ENCODE measurements around the gene SP5.

DNA sequence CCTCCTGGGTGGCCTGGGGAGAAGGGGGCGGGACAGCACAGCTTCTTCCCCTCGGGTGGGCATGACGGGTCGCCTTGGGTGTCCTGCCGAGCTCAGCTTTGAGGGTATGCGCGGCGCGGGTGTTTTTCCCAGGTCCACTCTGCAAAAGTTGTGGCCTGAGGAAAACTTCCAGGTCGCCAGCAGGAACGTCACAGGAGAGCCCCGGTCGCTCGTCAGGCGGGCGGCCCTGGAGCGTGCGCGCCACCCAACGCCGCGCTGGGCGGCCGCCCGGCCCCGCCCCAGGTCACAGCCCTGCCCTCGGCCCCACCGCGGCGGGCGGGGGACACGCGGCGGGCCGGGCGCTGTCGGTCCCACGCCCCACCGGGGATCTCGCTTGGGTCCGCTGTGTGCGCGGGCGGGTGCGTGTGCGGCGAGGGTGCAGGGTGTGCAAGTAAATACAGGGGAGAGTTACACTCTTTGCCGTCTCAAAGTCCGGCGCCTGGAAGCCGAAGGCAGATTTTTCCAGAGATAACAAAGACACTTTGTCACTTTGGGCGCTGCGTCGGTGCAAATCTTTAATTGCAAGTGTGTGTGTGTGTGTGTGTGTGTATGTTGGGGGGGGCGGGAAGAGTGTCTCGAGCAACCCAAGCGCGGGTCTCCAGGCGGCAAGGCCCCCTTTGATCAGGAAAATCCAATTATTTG, 616 bp upstream of the SP5 start:
- no peak for TF ChIP-seq TAF1 (conservative IDR thresholded peaks at IDR 0.05)
- TF ChIP-seq, protein P1, sequence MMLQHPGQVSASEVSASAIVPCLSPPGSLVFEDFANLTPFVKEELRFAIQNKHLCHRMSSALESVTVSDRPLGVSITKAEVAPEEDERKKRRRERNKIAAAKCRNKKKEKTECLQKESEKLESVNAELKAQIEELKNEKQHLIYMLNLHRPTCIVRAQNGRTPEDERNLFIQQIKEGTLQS (IDR thresholded peaks at IDR 0.05): no peak
- TF ChIP-seq, protein P2, sequence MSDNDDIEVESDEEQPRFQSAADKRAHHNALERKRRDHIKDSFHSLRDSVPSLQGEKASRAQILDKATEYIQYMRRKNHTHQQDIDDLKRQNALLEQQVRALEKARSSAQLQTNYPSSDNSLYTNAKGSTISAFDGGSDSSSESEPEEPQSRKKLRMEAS (IDR thresholded peaks at IDR 0.05): no peak
- TF ChIP-seq, protein P3, sequence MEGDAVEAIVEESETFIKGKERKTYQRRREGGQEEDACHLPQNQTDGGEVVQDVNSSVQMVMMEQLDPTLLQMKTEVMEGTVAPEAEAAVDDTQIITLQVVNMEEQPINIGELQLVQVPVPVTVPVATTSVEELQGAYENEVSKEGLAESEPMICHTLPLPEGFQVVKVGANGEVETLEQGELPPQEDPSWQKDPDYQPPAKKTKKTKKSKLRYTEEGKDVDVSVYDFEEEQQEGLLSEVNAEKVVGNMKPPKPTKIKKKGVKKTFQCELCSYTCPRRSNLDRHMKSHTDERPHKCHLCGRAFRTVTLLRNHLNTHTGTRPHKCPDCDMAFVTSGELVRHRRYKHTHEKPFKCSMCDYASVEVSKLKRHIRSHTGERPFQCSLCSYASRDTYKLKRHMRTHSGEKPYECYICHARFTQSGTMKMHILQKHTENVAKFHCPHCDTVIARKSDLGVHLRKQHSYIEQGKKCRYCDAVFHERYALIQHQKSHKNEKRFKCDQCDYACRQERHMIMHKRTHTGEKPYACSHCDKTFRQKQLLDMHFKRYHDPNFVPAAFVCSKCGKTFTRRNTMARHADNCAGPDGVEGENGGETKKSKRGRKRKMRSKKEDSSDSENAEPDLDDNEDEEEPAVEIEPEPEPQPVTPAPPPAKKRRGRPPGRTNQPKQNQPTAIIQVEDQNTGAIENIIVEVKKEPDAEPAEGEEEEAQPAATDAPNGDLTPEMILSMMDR (IDR thresholded peaks at IDR 0.05; ENCODE audit: low read depth, low read length, missing input control): no peak
- TF ChIP-seq, protein P4, sequence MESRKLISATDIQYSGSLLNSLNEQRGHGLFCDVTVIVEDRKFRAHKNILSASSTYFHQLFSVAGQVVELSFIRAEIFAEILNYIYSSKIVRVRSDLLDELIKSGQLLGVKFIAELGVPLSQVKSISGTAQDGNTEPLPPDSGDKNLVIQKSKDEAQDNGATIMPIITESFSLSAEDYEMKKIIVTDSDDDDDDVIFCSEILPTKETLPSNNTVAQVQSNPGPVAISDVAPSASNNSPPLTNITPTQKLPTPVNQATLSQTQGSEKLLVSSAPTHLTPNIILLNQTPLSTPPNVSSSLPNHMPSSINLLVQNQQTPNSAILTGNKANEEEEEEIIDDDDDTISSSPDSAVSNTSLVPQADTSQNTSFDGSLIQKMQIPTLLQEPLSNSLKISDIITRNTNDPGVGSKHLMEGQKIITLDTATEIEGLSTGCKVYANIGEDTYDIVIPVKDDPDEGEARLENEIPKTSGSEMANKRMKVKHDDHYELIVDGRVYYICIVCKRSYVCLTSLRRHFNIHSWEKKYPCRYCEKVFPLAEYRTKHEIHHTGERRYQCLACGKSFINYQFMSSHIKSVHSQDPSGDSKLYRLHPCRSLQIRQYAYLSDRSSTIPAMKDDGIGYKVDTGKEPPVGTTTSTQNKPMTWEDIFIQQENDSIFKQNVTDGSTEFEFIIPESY (IDR thresholded peaks at IDR 0.05): no peak
- TF ChIP-seq FOXA1 (IDR thresholded peaks at IDR 0.05): no peak
- TF ChIP-seq YY1 (IDR thresholded peaks at IDR 0.05): no peak
- TF ChIP-seq SP1 (IDR thresholded peaks at IDR 0.05): no peak
- TF ChIP-seq, protein P5, sequence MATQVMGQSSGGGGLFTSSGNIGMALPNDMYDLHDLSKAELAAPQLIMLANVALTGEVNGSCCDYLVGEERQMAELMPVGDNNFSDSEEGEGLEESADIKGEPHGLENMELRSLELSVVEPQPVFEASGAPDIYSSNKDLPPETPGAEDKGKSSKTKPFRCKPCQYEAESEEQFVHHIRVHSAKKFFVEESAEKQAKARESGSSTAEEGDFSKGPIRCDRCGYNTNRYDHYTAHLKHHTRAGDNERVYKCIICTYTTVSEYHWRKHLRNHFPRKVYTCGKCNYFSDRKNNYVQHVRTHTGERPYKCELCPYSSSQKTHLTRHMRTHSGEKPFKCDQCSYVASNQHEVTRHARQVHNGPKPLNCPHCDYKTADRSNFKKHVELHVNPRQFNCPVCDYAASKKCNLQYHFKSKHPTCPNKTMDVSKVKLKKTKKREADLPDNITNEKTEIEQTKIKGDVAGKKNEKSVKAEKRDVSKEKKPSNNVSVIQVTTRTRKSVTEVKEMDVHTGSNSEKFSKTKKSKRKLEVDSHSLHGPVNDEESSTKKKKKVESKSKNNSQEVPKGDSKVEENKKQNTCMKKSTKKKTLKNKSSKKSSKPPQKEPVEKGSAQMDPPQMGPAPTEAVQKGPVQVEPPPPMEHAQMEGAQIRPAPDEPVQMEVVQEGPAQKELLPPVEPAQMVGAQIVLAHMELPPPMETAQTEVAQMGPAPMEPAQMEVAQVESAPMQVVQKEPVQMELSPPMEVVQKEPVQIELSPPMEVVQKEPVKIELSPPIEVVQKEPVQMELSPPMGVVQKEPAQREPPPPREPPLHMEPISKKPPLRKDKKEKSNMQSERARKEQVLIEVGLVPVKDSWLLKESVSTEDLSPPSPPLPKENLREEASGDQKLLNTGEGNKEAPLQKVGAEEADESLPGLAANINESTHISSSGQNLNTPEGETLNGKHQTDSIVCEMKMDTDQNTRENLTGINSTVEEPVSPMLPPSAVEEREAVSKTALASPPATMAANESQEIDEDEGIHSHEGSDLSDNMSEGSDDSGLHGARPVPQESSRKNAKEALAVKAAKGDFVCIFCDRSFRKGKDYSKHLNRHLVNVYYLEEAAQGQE (IDR thresholded peaks at IDR 0.05): no peak
- TF ChIP-seq JUND (IDR thresholded peaks at IDR 0.05): no peak
- TF ChIP-seq NR2F2 (IDR thresholded peaks at IDR 0.05): no peak
- no peak for TF ChIP-seq GABPA (IDR thresholded peaks at IDR 0.05 in 1 of 2, conservative IDR thresholded peaks at IDR 0.05 in 1 of 2)

Data from liver (tissue), 3 donors.